Measurements from ENCODE around the gene CFAP65.

CFAP65 gene

GRCh38 chr2:219003979-219004378 is 37.3 kb downstream of the CFAP65 start:
- DNase-seq, result no peak

GRCh38 chr2:219003267-219003634 is 38.1 kb downstream of the CFAP65 start:
- no peak for DNase-seq

GRCh38 chr2:219002395-219003266 is 38.7 kb downstream of the CFAP65 start:
- peak; percentile 51 for DNase-seq

GRCh38 chr2:219001577-219002394 is 39.5 kb downstream of the CFAP65 start:
- DNase-seq, result no peak

GRCh38 chr2:219001100-219001576 is 40.2 kb downstream of the CFAP65 start:
- DNase-seq, result no peak

GRCh38 chr2:219000569-219000960 is 40.8 kb downstream of the CFAP65 start:
- no peak for DNase-seq

GRCh38 chr2:218999881-219000568 is 41.3 kb downstream of the CFAP65 start:
- DNase-seq, result no peak

- DNase-seq, result no peak
Observed at GRCh38 chr2:218999021-218999880, 42.1 kb downstream of the CFAP65 start.

- DNase-seq, result no peak
Observed at GRCh38 chr2:218998414-218999002, 42.8 kb downstream of the CFAP65 start.

- no peak for DNase-seq
Observed at GRCh38 chr2:218997731-218998130, 43.6 kb downstream of the CFAP65 start.

GRCh38 chr2:218996937-218997336 is 44.4 kb downstream of the CFAP65 start:
- no peak for DNase-seq

GRCh38 chr2:218995972-218996711 is 45.2 kb downstream of the CFAP65 start:
- peak; percentile 86 for DNase-seq

GRCh38 chr2:218995561-218995960 is 45.8 kb downstream of the CFAP65 start:
- DNase-seq, result no peak

- DNase-seq, result no peak
Observed at GRCh38 chr2:218993345-218994315, 47.7 kb downstream of the CFAP65 start, which contains the start of gene CRYBA2. TSS of gene CRYBA2 (minus strand) at chr2:218993422. CDS start at chr2:218993176, 246 bp downstream.

GRCh38 chr2:218992703-218993344 is 48.5 kb downstream of the CFAP65 start:
- no peak for DNase-seq

GRCh38 chr2:218992196-218992595 is 49.1 kb downstream of the CFAP65 start:
- DNase-seq, result no peak

- no peak for DNase-seq
Observed at GRCh38 chr2:218991674-218992168, 49.6 kb downstream of the CFAP65 start.

- DNase-seq, result no peak
Observed at GRCh38 chr2:218990612-218991011, 50.7 kb downstream of the CFAP65 start.

- DNase-seq, result no peak
Observed at GRCh38 chr2:218990052-218990451, 51.3 kb downstream of the CFAP65 start.
